Nephron (organoid): ENCODE measurements around the gene GRXCR2.
"Not testable (repeated sequence)": the region's sequence is repeated elsewhere in the genome, so short reads cannot be mapped to it uniquely, and the experiment has no call there.

Source experiments
- H3K27ac Mint-ChIP-seq, 3 experiments: 2 replicates each; pipeline ENCODE4 v1.8.0; 2020; ENCODE audit warnings: mixed read lengths in 3 of 3, mild to moderate bottlenecking in 2 of 3, moderate library complexity in 1 of 3
- H3K27me3 Mint-ChIP-seq: 2 replicates; pipeline ENCODE4 v1.8.0; 2021; ENCODE audit warnings: low read depth, mild to moderate bottlenecking, moderate library complexity, mixed read lengths
- H3K36me3 Mint-ChIP-seq: 2 replicates; pipeline ENCODE4 v1.8.0; 2020; ENCODE audit warnings: low read depth, mixed read lengths
- H3K4me1 Mint-ChIP-seq: 2 replicates; pipeline ENCODE4 v1.8.0; 2020; ENCODE audit warnings: mixed read lengths
- H3K4me3 Mint-ChIP-seq, 3 experiments: 2 replicates each; pipeline ENCODE4 v1.8.0; 2020; ENCODE audit warnings: mild to moderate bottlenecking in 3 of 3, mixed read lengths in 3 of 3, moderate library complexity in 2 of 3
- H3K9me3 Mint-ChIP-seq: 2 replicates; pipeline ENCODE4 v1.8.0; 2020; ENCODE audit warnings: mixed read lengths
- TF ChIP-seq, protein P1 (sequence below), 3 experiments: fragments of 200-600 bp; sonication (generic); IDR thresholded peaks; one replicate each; pipeline ENCODE4 v1.5.0; 2021; ENCODE audit warnings: antibody characterized with exemption in 3 of 3; ENCODE audit not compliant: unreplicated experiment in 3 of 3

Gene GRXCR2

DNA sequence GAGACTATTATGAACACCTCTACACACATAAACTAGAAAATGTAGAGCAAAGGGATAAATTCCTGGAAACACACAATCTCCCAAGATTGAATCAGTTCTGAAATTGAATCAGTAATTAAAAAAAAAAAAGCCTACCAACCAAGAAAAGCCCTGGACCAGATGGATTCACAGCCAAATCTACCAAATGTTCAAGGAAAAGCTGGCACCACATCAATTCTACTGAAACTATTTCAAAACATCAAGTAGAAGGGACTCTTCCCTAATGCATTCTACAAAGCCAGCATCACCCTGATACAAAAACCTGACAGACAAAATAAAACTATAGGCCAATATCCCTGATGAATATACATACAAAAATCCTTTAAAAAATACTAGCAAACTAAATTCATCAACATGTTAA is 25.4 kb upstream of the GRXCR2 start:
- Mint-ChIP-seq H3K4me3 (no peak overlapping the region), H3K4me1 (no peaks in the 10 kb centered on the region)

GRCh38 chr5:145891378-145891777 is 18.6 kb upstream of the GRXCR2 start:
- H3K27ac Mint-ChIP-seq, H3K27me3 Mint-ChIP-seq, H3K4me1 Mint-ChIP-seq, H3K36me3 Mint-ChIP-seq, H3K4me3 Mint-ChIP-seq: not testable (repeated sequence)
- H3K9me3 Mint-ChIP-seq, result peaks cover 39% of the 10 kb centered on the region

More for the DNA sequence above, 25.4 kb upstream of the GRXCR2 start:
- peaks cover 35% of the 10 kb centered on the region for H3K9me3 Mint-ChIP-seq
- no peak overlapping the region for H3K27ac Mint-ChIP-seq
- peaks cover 3% of the 10 kb centered on the region for H3K27me3 Mint-ChIP-seq
- no peaks in the 10 kb centered on the region for H3K36me3 Mint-ChIP-seq
- TF ChIP-seq, protein P1, sequence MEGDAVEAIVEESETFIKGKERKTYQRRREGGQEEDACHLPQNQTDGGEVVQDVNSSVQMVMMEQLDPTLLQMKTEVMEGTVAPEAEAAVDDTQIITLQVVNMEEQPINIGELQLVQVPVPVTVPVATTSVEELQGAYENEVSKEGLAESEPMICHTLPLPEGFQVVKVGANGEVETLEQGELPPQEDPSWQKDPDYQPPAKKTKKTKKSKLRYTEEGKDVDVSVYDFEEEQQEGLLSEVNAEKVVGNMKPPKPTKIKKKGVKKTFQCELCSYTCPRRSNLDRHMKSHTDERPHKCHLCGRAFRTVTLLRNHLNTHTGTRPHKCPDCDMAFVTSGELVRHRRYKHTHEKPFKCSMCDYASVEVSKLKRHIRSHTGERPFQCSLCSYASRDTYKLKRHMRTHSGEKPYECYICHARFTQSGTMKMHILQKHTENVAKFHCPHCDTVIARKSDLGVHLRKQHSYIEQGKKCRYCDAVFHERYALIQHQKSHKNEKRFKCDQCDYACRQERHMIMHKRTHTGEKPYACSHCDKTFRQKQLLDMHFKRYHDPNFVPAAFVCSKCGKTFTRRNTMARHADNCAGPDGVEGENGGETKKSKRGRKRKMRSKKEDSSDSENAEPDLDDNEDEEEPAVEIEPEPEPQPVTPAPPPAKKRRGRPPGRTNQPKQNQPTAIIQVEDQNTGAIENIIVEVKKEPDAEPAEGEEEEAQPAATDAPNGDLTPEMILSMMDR (IDR thresholded peaks at IDR 0.05; ENCODE audit: unreplicated experiment in 3 of 3), result no peak

DNA sequence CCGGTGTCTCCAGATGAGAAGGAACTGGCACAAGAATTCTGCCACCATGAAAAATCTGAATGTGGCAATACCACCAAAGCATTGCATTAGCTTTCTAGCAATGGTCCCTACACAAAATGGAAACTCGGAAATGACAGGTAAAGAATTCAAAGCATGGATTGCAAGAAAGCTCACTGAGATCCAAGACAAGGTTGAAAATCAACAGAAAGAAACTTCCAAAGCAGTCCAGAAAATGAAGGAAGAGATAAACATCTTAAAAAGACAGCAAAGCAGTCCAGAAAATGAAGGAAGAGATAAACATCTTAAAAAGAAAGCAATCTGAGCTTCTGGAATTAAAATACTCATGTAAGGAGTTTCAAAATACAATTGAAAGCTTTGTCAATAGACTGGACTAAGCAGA is 16.8 kb upstream of the GRXCR2 start:
- Mint-ChIP-seq H3K27me3 (no peaks in the 10 kb centered on the region), H3K36me3 (peaks cover 5% of the 10 kb centered on the region), H3K4me3 (no peak overlapping the region), H3K9me3 (peaks cover 31% of the 10 kb centered on the region), H3K4me1 (no peaks in the 10 kb centered on the region), H3K27ac (no peak overlapping the region)
- TF ChIP-seq, protein P1 (IDR thresholded peaks at IDR 0.05; ENCODE audit: unreplicated experiment in 3 of 3), result no peak

GRCh38 chr5:145887976-145888574 is 15.3 kb upstream of the GRXCR2 start:
- peaks cover 5% of the 10 kb centered on the region for H3K36me3 Mint-ChIP-seq
- H3K4me1 Mint-ChIP-seq, result no peaks in the 10 kb centered on the region
- H3K4me3 Mint-ChIP-seq, result no peak overlapping the region
- no peaks in the 10 kb centered on the region for H3K27me3 Mint-ChIP-seq
- no peak overlapping the region for H3K27ac Mint-ChIP-seq
- TF ChIP-seq, protein P1 (IDR thresholded peaks at IDR 0.05; ENCODE audit: unreplicated experiment in 3 of 3), result peak; percentile 66 to 73 (median 68)
- peaks cover 25% of the 10 kb centered on the region for H3K9me3 Mint-ChIP-seq

DNA sequence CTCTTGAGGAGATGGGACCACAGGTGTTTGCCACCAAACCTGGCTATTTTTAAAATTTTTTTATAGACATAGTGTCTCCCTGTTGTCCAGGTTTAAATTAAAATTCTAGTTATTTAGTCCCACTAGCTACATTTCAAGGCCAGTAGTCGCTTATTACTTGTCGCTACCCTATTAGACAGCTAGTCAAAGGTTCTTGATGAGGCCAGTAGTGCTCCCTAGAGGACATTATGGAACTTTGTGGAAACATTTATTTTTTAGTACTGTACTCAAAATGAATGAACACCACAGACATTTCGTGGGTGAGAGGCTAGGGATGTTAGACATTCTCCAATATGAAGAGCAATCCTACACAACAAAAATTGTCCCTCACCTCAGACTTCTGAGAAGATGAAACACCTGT is 14.4 kb upstream of the GRXCR2 start:
- peaks cover 5% of the 10 kb centered on the region for H3K36me3 Mint-ChIP-seq
- H3K27ac Mint-ChIP-seq, result no peak overlapping the region
- TF ChIP-seq, protein P1 (IDR thresholded peaks at IDR 0.05; ENCODE audit: unreplicated experiment in 3 of 3), result no peak
- no peaks in the 10 kb centered on the region for H3K4me1 Mint-ChIP-seq
- H3K9me3 Mint-ChIP-seq, result peaks cover 22% of the 10 kb centered on the region
- no peak overlapping the region for H3K4me3 Mint-ChIP-seq
- no peaks in the 10 kb centered on the region for H3K27me3 Mint-ChIP-seq

DNA sequence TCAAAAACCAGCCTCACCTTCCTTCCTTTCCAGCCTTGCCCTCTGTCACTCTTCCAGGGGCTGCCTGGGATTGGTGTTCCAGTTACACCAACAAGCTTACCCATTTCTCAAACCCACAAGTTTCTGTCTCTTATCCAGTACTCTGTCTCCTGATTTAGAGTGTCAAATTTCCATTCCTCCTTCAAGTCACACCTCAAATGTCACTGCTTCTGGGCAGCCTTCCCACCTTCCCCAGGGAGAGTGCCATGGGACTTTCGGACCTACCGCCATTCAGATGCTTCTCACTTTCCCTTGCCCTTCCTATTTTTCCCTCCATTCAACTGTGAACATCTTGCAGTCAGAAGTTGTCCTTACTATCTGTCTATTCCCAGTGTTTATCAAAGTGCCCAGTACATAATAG is 2.0 kb upstream of the GRXCR2 start:
- Mint-ChIP-seq H3K27me3 (no peaks in the 10 kb centered on the region), H3K36me3 (no peaks in the 10 kb centered on the region), H3K4me3 (no peak overlapping the region), H3K9me3 (peaks cover 15% of the 10 kb centered on the region), H3K27ac (no peak overlapping the region), H3K4me1 (no peaks in the 10 kb centered on the region)
- TF ChIP-seq, protein P1 (IDR thresholded peaks at IDR 0.05; ENCODE audit: unreplicated experiment in 3 of 3), result no peak
